HG02885 (cell line): ENCODE measurements around the gene SEM1.
"Not testable (repeated sequence)": the region's sequence is repeated elsewhere in the genome, so short reads cannot be mapped to it uniquely, and the experiment has no call there.

Experiments
- ATAC-seq: cut with Tn5 transposase; IDR thresholded peaks from one replicate; pipeline ENCODE4 v1.9.1; 2021; ENCODE audit warnings: mild to moderate bottlenecking; ENCODE audit not compliant: unreplicated experiment, poor library complexity

Gene SEM1

DNA sequence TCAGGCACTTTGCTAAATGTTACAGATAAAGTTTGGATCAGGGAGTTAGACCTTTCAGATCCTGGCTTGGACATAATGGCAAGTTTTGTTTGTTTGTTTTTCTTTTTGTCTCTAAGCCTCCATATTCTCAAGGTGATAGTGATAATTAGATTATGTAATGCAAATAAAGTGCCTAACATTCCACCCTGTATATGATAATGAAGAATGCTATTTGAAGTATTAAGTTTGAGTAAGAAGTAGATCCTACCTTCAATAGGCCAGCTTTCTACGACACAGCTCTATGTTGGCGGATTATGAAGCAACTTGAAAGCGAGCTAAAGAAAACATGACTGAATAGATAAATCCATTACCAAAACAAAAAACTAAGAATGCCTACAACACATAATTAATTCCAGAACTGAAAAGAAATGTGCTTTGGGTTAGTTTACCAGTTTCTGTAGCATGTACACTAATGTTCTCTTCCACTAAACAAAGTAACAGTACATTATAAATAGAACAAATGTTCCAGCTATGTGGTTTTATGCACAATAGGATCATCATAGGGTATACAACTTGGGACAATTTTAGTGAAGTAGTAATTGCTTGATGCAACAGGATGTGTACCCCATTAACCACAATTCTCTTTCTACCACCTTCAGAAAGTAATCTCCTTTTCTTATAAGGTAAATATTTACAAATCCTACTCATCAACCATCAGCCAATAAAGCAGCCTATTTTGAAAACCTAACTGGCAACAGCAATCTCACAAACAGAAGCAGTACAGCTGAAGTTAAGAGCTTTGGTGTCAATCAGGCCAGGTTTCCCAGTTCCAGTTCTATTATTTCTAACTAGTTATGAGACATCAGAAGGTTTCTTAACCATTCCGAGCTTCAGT, 1.5 kb downstream of the SEM1 start:
- no peak for ATAC-seq

DNA sequence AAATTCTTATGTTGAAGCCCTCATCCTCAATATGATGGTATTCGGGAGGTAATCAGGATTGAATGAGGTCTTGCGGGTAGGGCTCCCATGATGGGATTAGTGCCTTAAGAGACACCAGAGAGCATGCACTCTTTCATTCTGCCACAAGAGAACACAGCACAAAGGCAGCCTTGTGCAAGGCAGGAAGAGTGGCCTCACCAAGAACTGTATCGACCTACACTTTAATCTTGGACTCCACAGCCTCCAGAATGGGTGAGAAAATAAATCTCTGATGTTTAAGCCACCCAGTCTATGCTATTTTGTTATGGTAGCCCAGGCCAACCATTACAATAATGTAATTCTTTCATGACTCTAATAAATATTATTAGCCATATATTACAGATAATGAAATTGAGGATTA, 8.4 kb downstream of the SEM1 start:
- no peak for ATAC-seq

DNA sequence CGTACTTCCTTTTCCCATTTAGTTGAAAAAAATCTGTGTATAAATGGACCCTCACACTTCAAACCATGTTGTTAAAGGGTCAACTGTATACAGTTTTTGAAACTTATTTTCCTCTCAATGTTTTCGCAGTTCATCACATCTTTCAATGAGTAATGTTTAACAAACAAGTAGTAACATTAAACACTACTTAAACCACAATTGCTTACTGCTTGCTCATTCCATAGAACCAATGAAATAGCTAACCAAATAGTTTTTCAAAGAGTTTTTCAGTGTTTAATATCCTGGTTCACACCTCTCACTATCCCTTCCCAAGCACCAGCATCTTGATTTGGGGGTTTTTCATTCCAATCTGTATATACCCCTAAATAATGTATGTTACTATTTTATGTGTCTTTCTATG, 9.1 kb downstream of the SEM1 start:
- ATAC-seq, result no peak

DNA sequence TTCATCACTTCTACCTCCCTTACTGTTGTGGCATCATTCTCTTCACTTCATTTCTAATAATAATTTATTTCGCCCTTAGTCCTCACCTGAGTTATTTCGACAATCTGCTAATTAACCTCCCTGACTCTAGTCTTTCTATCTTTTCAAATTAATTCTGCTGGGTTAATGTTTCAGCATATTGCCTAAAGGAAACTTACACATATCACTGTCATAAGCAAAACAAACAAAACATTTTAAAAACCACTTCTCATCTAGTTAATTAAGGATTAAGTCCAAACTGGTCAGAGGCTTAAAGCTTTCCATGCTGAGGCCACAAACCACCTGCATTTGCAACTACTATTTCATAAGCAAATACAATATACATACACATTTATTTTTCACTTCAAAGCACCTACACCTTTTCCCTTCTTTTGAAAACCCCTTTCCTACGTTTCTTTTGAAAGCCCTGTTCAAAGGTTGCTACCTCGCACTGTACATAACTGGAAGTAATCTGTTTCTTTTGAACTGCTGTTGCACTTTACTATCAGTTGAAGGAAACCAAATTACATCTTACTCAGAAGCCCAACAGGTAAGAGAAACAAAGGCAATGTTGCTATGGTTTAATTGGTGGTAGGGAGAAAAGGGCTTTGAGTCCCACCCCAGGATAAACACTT, 10.3 kb downstream of the SEM1 start:
- no peak for ATAC-seq

DNA sequence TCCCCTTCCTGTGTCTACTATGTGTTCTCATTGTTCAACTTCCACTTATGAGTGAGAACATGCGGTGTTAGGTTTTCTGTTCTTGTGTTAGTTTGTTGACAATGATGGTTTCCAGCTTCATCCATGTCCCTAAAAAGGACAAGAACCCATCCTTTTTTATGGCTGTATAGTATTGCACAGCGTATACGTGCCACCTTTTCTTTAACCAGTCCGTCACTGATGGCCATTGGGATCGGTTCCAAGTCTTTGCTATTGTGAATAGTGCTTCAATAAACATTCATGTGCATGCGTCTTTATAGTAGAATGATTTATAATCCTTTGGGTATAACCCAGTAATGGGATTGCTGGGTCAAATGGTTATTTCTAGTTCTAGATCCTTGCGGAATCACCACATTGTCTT, 11.2 kb downstream of the SEM1 start:
- not testable (repeated sequence) for ATAC-seq

DNA sequence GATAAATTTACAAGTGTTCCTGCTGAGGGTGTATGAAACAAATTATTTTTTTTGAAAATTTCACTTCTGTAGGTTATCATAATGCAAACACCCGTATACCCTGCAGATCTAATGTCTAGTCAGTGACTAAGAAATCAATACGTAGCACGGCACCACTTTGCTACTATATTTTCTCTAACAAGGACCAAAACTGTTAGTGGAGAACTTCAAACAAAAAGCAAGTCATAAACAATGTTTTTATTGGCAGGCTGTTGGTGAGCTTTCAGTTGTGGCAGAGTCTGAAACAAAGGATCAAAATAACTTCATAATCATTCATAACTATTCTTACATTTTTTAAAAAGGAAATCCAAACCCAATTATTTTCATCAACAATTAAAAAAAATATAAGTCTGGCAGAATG, 11.8 kb downstream of the SEM1 start:
- ATAC-seq, result no peak

DNA sequence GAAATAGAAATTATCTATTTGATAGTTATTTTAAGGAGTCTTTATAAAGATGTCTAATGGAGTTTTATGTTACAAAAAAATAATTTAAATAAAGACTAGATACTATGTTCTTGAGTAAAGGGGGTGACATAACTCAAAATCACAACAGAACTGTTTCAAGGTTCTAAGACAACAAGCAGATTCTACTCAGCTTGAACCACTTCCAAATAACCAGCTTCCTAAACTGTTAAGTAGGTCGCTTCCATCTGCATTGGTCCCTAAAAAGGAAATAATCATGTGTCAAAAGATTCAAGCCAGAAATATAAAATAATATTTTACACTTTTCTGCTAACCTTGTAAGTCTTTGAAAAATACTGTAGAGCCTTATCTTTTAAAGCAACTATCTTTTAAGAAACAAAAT, 14.1 kb downstream of the SEM1 start:
- ATAC-seq, result no peak

DNA sequence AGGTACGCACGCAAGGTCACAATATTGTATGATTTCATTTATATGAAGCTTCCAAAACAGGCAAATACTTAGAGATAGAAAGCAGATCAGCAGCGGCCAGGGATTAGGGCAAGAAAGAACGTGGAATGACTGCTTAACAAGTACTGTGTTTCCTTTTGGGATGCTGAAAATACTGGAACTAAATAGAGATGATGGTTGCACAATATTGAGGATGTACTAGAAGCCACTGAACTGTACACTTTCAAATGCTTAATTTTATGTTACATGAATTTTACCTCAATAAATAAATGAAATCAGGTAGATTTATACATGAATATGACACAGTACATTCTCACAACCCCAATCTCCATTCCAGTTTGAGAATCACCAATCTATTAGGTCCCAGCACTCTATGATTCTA, 15.6 kb downstream of the SEM1 start:
- no peak for ATAC-seq

DNA sequence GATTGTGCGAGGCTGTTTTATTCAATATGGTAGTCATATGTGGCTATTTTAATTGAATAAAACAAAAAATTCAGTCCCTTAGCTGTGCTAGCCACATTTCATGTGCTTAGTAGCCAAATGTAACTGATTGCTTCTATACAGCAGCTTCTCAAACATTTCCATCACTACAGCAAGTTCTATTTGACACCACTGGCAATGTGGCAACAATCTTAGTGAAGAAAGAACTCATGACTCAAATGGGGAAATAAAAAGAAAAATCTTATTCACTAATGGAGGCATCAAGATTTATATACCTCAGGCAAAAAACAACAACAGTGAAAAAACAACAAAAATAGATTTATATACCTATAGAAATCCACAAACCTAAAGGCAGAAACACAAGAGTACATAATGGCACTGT, 17.9 kb downstream of the SEM1 start:
- no peak for ATAC-seq

DNA sequence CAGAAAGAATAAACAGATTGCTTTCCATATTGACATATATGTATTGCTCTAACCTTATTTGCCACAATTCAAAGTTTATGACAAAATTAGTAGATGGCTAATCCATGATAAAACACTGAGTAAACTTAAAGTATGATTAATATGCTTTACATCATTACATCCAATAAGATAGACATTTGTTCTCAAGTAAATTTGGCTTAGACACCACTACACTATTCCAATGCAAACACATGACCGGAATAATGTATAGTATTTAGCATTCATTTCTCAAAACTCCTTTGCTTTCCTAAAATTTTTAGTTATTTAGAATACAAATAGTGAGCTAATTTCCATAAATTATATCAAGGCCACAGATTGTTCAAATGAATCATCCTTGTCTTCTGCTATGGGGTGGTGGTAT, 20.2 kb downstream of the SEM1 start:
- ATAC-seq, result no peak

DNA sequence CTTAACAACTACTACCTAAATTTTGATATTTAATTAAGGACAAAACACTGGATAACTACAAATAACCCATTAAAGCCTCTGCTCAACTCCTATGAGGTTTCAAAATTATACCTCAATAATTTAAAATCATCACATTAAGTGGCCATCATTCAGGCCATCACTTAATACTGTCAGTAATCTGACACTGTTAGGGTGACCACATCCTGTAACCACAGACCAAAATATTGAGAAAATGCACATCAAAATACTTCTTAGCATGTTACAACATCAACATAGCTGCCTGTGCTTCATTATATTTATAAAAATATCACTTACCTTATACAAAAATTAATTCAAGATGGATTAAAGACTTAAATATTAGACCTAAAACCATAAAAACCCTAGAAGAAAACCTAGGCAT, 23.3 kb downstream of the SEM1 start:
- peak; percentile 48 for ATAC-seq

DNA sequence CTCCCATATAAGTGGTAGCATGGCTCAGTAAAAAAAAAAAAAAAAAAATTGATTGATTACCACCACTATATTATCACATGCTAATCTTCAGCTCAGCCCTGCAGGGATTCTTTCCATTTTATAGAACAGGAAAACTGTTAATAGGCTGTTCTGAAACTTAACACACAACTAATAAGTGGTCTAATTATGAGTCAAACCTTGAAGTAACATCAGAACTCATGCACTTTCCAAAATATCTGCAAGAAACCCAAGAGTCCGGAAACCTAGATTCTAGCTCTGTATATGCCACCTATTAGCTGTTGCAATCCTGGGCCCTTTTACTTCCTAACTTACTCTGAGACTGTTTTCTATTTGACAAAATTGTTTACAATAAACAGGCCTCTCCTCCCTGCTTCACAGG, 23.9 kb downstream of the SEM1 start:
- peak; percentile 93 for ATAC-seq

DNA sequence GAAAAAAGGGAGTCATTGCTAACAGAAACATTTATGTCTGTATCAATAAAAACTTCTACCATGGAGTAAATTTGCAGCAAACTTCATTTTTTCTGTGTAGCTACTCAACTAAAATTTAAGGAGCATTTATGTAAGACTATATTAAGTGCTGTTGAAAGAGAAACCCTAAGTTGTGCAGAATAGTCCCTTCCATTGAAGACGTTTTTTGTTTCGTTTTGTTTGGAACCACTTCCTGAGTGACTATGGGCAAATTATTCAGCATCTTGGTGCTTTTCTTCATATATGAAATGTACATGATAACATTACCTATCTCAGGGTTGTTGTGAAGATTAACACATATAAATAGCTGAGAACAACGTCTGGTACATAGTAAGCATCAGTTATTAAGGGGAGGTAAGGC, 24.3 kb downstream of the SEM1 start:
- ATAC-seq, result peak; percentile 68

DNA sequence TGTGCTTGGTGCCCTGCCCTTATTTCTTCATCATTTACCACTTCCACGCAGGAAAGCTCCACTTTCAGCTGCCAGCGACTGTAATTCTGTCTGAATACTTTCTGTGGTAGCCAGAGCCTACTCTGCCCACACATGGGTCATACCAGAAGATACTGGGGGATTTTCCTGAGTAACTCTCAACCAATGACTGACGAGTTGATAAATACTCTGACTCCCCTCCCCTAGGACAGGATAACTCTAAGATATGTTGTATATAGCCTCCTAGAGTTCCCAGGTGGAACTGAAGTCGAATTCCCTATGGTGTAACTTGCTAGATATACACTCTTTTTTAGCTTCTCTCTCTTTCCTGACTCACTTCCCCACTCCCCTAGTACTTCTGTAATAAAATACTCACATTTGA, 29.8 kb downstream of the SEM1 start:
- no peak for ATAC-seq

DNA sequence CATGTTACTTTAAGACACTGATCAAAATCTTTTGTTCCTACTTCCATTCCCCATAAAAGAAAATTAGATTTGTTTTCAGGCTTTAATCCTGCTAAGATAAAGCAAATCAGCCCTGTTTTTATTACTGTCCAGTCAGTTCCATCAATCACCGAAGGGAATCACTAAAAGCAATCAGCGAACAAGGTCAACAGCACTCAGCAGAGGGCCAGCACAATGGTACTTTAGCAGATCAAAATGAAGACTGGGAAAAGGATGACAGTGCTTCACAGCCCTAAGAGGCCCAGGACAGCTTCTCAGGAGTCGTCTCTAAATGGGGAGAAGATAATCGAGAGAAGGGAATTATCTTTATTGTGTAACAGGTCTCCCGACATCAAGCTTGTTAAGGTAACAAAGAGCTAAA, 32.7 kb downstream of the SEM1 start:
- no peak for ATAC-seq

DNA sequence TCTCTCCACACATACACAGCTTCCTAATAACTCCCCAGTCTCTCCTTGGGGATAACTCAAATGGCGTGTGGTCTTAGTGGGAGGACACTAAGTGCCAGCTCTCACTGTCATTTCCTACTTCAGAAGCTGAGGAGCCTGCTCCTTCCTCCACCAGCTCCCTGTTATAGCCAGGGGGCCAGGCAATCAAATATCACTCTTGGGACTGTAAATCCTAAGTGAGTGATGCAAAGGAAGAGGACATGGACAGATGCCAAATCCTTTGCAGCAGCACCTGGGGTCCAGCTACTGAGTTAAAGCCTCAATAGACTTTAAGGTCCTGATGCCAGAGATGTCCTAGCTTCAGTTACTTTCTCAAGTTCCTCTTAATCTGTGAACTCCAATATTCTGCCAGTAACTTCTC, 34.1 kb downstream of the SEM1 start:
- no peak for ATAC-seq

DNA sequence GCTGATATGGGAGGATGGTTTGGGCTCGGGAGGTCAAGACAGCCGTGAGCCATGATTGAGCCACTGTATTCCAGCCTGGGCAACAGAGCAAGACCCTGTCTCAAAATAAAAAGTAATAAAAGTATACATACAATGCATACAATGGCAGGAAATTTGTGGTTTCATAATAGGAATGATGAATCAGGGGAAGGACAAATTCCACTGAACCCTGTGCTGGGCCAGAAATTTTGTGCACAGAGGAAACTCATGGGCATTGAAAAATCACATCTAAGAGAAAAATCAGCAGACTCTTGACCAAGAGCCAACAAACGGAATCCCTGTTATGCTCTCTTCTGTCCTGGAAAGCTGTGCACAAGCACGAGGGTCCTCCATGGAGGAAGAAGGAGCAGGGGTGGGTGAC, 35.1 kb downstream of the SEM1 start:
- no peak for ATAC-seq

DNA sequence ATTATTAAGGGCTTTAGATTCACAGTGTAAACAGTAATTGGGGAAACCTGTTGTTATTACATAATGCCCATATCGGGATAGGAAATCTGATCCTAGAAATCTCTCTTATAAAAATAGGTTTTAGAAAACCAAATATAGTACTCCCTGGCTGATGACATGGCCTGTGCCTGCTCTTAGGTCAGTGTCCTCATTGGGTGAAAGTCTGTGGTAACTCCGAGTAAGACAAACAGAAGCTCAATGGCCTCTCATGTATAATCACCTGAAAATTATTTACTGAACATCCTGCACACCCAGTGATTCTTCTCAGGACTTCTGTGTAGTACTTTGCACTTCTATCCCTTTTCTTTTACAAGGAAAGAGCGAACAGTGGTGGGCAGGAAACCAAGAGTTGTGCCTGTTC, 37.8 kb downstream of the SEM1 start:
- ATAC-seq, result no peak

DNA sequence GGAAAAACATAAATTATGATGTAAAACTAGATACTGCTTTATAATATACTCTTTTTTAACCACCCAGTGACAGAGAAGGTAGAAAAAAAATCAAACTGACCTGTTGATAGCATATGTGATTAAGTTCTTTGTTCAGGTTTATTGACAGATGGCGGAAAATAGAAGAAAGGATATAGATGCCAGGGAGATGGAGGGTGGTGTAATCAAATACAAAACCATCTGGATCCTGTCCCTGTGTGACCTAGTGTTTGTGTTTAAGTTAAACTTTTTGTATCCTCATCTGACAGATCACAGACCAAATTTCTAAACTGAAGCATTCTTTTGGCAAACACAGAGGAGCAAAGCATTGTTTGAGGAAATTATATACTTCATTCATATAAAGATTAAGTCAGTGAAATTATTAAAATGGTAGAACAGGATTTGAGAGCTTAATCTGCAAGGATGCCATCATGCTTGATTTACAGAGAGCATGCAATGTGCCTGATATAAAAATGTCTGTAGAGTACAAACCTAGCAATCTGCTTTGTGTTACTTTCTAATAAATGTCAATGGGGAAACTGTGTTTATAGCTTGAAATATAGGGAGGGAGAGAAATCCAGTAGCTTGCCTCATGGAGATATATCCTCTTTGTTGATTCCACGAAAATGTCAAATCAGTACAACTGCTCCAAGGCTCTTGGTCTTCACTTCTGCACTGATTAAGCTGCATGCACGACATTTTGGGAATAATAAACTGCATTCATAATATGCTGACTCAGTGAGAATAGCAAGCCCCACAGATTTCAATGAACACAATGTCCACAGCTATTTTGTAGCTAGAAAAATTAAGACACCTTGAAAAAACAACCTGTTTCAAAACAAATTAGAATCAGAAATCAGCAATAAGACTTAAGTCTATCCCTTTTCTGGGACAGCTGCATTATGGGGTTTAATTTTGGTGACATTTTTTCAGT, 39.0 kb downstream of the SEM1 start:
- no peak for ATAC-seq

DNA sequence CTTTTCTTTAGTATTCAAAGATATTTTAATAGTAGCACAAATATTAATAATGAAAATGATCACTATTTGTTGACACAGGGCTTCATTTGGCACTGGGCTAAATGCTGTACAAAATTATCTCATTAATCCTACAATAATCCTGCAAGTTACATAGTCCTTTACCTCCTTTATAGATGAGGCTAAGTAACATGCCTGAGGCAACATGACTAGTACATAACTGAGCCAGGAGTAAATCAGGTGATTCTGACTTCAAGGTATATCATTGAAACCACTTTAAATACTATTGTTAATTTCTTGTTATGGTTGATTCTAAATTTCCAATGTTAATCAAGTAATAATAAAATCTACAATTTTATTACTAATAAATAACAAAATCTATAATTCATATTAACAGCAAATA, 39.8 kb downstream of the SEM1 start:
- ATAC-seq, result no peak

DNA sequence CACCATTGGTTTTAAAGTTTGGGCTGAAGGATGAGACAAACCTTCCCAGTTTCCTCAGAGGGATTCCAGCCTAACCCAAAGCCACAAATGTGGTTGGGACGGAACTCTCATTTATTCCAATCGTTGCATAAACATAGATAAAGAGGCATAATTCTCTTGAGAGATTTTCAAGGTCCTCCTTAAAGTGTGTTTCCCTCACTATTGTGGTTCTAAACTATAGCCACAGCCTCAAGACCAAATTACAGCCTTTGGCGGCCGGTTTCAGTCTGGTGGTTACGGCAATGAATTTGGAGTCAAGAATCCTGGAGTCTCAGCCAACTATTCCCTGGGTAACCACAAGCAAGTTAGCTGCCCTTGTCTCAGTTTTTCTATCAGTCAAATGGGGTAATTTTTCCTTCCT, 42.6 kb downstream of the SEM1 start:
- ATAC-seq, result no peak
